DMS114 treated with DMSO at 0.1 percent for 48 hours (cell line): Measurements from ENCODE around the gene PHC2.

Experiments used
- DNase-seq: peaks from one replicate; lab custom pipeline; 2025; ENCODE audit not compliant: unreplicated experiment; lab: John Stamatoyannopoulos, UW

The PHC2 gene

GRCh38 chr1:33336580-33336979, 94.3 kb downstream of the PHC2 start:
- DNase-seq = no peak

GRCh38 chr1:33335020-33335419, 95.9 kb downstream of the PHC2 start:
- DNase-seq = no peak

- DNase-seq = no peak
Measured at GRCh38 chr1:33334081-33334552, 96.8 kb downstream of the PHC2 start.

GRCh38 chr1:33332881-33333280, 98.0 kb downstream of the PHC2 start:
- DNase-seq = no peak

- no peak for DNase-seq
Measured at GRCh38 chr1:33332357-33332789, 98.5 kb downstream of the PHC2 start.

GRCh38 chr1:33331444-33332356, 99.2 kb downstream of the PHC2 start:
- no peak for DNase-seq

GRCh38 chr1:33330906-33331305, 100.0 kb downstream of the PHC2 start:
- no peak for DNase-seq

GRCh38 chr1:33330361-33330890, 100.5 kb downstream of the PHC2 start:
- DNase-seq = no peak

- DNase-seq = no peak
Measured at GRCh38 chr1:33329600-33330305, 101.1 kb downstream of the PHC2 start.

- DNase-seq = no peak
Measured at GRCh38 chr1:33328817-33329216, 102.1 kb downstream of the PHC2 start.

- DNase-seq = no peak
Measured at GRCh38 chr1:33327587-33328325, 103.1 kb downstream of the PHC2 start.

GRCh38 chr1:33326785-33327184, 104.1 kb downstream of the PHC2 start:
- DNase-seq = no peak

GRCh38 chr1:33324677-33325575, 106.0 kb downstream of the PHC2 start:
- no peak for DNase-seq

- DNase-seq = no peak
Measured at GRCh38 chr1:33323663-33324477, 107.0 kb downstream of the PHC2 start.

- DNase-seq = no peak
Measured at GRCh38 chr1:33322870-33323585, 107.9 kb downstream of the PHC2 start.

- DNase-seq = no peak
Measured at GRCh38 chr1:33322109-33322508, 108.8 kb downstream of the PHC2 start.

GRCh38 chr1:33321178-33321577, 109.7 kb downstream of the PHC2 start:
- no peak for DNase-seq

- no peak for DNase-seq
Measured at GRCh38 chr1:33320619-33321165, 110.2 kb downstream of the PHC2 start, which contains the start of gene A3GALT2. TSS of gene A3GALT2 (minus strand) at chr1:33321098. CDS start at chr1:33321098, 0 bp downstream.
